ENCODE data around the gene MMP25.

Gene MMP25

GRCh38 chr16:3030222-3031212, 15.8 kb upstream of the MMP25 start:
- H3K27ac Mint-ChIP-seq: peak overlapping the region; percentile 89
- no peaks in the 10 kb centered on the region for H3K9me3 Mint-ChIP-seq
- H3K27me3 Mint-ChIP-seq (ENCODE audit: low read depth): peaks cover 39% of the 10 kb centered on the region
- peak overlapping the region; percentile 82 for H3K4me3 Mint-ChIP-seq
- H3K36me3 Mint-ChIP-seq (ENCODE audit: low read depth): peaks cover 2% of the 10 kb centered on the region
- H3K4me1 Mint-ChIP-seq (ENCODE audit: low read depth): peaks cover 26% of the 10 kb centered on the region

GRCh38 chr16:3032624-3033023, 13.7 kb upstream of the MMP25 start:
- Mint-ChIP-seq H3K27ac (peak overlapping the region; percentile 28), H3K9me3 (no peaks in the 10 kb centered on the region), H3K27me3 (ENCODE audit: low read depth) (peaks cover 53% of the 10 kb centered on the region), H3K36me3 (ENCODE audit: low read depth) (no peaks in the 10 kb centered on the region), H3K4me1 (ENCODE audit: low read depth) (peaks cover 29% of the 10 kb centered on the region), H3K4me3 (no peak overlapping the region)

GRCh38 chr16:3035289-3035971, 10.9 kb upstream of the MMP25 start:
- Mint-ChIP-seq H3K27me3 (ENCODE audit: low read depth) (peaks cover 78% of the 10 kb centered on the region), H3K27ac (no peak overlapping the region), H3K36me3 (ENCODE audit: low read depth) (peaks cover 2% of the 10 kb centered on the region), H3K4me1 (ENCODE audit: low read depth) (peaks cover 15% of the 10 kb centered on the region), H3K4me3 (no peak overlapping the region), H3K9me3 (no peaks in the 10 kb centered on the region)

DNA sequence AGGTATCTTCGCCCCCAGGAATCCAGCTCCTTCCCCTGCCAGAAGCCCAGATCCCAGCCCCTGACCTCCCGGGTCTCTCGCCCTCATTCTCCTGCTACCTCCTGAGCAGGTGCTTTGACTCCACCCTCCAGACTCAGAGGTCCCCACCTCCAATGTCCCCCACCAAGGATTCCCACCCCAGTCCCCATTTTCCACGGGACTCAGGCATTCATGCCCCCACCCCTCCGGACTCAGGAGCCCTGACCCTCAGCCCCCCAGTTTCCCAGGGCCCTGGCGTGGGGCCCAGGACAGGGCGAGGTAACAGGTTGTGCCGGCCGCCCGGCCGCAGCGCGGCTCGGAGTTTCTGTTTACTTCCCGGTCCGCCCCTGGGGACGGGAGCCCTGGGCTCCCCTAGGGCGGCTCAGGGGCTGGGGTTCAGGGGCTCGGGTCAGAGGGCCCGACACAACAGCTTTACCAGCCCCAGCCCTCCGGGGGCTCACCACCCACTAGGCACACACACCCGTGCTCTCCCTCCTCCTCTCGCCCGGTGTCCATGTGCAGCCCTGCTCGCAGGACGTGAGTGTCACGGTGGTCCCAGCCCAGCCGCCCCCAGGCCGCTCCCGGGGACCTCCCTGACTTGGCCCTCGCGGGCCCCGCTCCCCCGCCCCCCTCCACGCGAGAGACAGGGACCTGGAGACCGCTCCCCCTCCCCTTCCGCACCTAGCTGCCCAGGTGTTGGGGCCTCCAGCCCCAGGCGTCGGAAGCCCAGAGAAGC, 10.2 kb upstream of the MMP25 start:
- Mint-ChIP-seq H3K4me3 (no peak overlapping the region), H3K9me3 (no peaks in the 10 kb centered on the region), H3K27me3 (ENCODE audit: low read depth) (peaks cover 85% of the 10 kb centered on the region), H3K36me3 (ENCODE audit: low read depth) (peaks cover 2% of the 10 kb centered on the region), H3K27ac (no peak overlapping the region), H3K4me1 (ENCODE audit: low read depth) (peaks cover 15% of the 10 kb centered on the region)

- Mint-ChIP-seq H3K4me3 (no peak within 1 kb of the TSS), H3K4me1 (ENCODE audit: low read depth) (peaks cover 15% of the 10 kb centered on the region), H3K27ac (no peak within 1 kb of the TSS), H3K9me3 (no peaks in the 10 kb centered on the region), H3K36me3 (ENCODE audit: low read depth) (peaks cover 2% of the 10 kb centered on the region), H3K27me3 (ENCODE audit: low read depth) (peaks cover 85% of the 10 kb centered on the region)
These were observed 9.5 kb upstream of the MMP25 start, which contains the start of gene BICDL2 for GRCh38 chr16:3036726-3037315. Gene BICDL2, minus strand, starts transcription at chr16:3036944. Its CDS starts 1,448 bp downstream, at chr16:3035496.

DNA sequence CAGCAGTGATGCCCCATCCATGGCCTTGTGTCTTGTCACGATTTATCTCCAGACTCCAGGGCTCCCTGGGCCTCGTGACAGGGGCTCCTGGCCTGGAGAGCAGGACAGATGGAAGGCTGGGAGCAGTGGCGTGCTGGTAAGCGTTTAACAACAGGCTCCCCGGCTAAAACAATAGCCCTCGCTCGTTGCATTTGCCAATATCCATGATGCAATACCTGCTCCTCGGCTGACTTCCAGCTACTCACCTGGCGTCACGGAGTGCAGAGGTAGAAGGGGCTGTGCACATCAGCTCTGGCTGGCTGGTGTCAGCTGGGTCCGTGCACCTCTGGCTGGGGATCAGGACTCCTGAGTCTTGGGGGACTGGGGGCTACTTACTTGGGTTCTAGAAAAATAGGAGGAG, 8.1 kb upstream of the MMP25 start:
- no peaks in the 10 kb centered on the region for H3K9me3 Mint-ChIP-seq
- peaks cover 70% of the 10 kb centered on the region for H3K27me3 Mint-ChIP-seq (ENCODE audit: low read depth)
- H3K27ac Mint-ChIP-seq: no peak overlapping the region
- no peak overlapping the region for H3K4me3 Mint-ChIP-seq
- peaks cover 2% of the 10 kb centered on the region for H3K36me3 Mint-ChIP-seq (ENCODE audit: low read depth)
- peaks cover 9% of the 10 kb centered on the region for H3K4me1 Mint-ChIP-seq (ENCODE audit: low read depth)

DNA sequence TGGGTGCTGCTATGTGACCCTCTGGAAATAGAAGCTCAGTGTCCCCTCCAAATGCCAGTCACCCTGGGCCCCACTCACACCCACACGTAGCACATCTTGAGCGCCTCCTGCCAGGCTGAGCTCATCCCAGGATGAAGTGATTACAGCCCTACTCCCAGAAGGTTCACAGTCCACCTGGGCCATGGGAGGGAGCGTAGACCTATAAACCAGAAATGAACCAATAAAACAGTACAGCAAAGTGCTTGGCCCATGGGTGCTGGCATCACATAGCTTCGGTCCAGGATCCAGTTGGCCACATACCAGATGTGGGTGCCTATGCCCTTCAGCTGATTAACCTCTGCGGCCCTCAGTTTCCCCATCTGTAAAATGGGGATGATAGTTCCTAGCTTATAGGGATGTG, 7.5 kb upstream of the MMP25 start:
- Mint-ChIP-seq H3K27ac (no peak overlapping the region), H3K4me1 (ENCODE audit: low read depth) (peaks cover 8% of the 10 kb centered on the region), H3K27me3 (ENCODE audit: low read depth) (peaks cover 66% of the 10 kb centered on the region), H3K4me3 (no peak overlapping the region), H3K36me3 (ENCODE audit: low read depth) (peaks cover 2% of the 10 kb centered on the region), H3K9me3 (no peaks in the 10 kb centered on the region)

- Mint-ChIP-seq H3K27me3 (ENCODE audit: low read depth) (peaks cover 56% of the 10 kb centered on the region), H3K27ac (no peak overlapping the region), H3K36me3 (ENCODE audit: low read depth) (peaks cover 9% of the 10 kb centered on the region), H3K4me1 (ENCODE audit: low read depth) (peaks cover 12% of the 10 kb centered on the region), H3K4me3 (no peak overlapping the region), H3K9me3 (no peaks in the 10 kb centered on the region)
These were observed 4.0 kb upstream of the MMP25 start for GRCh38 chr16:3042376-3042775.

- H3K4me3 Mint-ChIP-seq: peak overlapping the region; percentile 83
- peaks cover 40% of the 10 kb centered on the region for H3K27me3 Mint-ChIP-seq (ENCODE audit: low read depth)
- peak overlapping the region; percentile 86 for H3K27ac Mint-ChIP-seq
- H3K9me3 Mint-ChIP-seq: no peaks in the 10 kb centered on the region
- H3K4me1 Mint-ChIP-seq (ENCODE audit: low read depth): peaks cover 26% of the 10 kb centered on the region
- peaks cover 13% of the 10 kb centered on the region for H3K36me3 Mint-ChIP-seq (ENCODE audit: low read depth)
These were observed 1.7 kb upstream of the MMP25 start for GRCh38 chr16:3044708-3045107.

- Mint-ChIP-seq H3K27me3 (ENCODE audit: low read depth) (peaks cover 23% of the 10 kb centered on the region), H3K36me3 (ENCODE audit: low read depth) (peaks cover 28% of the 10 kb centered on the region), H3K9me3 (no peaks in the 10 kb centered on the region), H3K4me3 (peak overlapping the region; percentile 82), H3K4me1 (ENCODE audit: low read depth) (peaks cover 43% of the 10 kb centered on the region), H3K27ac (peak overlapping the region; percentile 87)
These were observed 453 bp downstream of the MMP25 start for GRCh38 chr16:3046641-3047386.

- Mint-ChIP-seq H3K4me1 (ENCODE audit: low read depth) (peaks cover 48% of the 10 kb centered on the region), H3K36me3 (ENCODE audit: low read depth) (peaks cover 32% of the 10 kb centered on the region), H3K27me3 (ENCODE audit: low read depth) (peaks cover 23% of the 10 kb centered on the region), H3K27ac (peak overlapping the region; percentile 87), H3K9me3 (no peaks in the 10 kb centered on the region), H3K4me3 (peak overlapping the region; percentile 82)
These were observed 993 bp downstream of the MMP25 start for GRCh38 chr16:3047387-3047720.

DNA sequence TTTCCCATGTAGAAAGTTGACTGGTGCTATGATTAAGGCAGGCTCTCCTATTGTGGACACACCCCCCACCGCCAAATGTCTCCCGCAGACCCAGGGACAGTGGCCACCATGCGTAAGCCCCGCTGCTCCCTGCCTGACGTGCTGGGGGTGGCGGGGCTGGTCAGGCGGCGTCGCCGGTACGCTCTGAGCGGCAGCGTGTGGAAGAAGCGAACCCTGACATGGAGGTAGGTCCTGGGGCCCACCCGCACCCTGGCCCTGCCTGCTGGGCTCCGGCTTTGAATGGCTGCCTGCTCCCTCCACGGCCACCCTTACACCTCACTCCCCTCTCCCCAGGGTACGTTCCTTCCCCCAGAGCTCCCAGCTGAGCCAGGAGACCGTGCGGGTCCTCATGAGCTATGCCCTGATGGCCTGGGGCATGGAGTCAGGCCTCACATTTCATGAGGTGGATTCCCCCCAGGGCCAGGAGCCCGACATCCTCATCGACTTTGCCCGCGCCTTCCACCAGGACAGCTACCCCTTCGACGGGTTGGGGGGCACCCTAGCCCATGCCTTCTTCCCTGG, 3.6 kb downstream of the MMP25 start:
- Mint-ChIP-seq H3K4me3 (peak overlapping the region; percentile 72), H3K9me3 (no peaks in the 10 kb centered on the region), H3K36me3 (ENCODE audit: low read depth) (peaks cover 44% of the 10 kb centered on the region), H3K27ac (peak overlapping the region; percentile 87), H3K27me3 (ENCODE audit: low read depth) (peaks cover 10% of the 10 kb centered on the region), H3K4me1 (ENCODE audit: low read depth) (peaks cover 55% of the 10 kb centered on the region)

- Mint-ChIP-seq H3K27me3 (ENCODE audit: low read depth) (peaks cover 6% of the 10 kb centered on the region), H3K36me3 (ENCODE audit: low read depth) (peaks cover 45% of the 10 kb centered on the region), H3K4me1 (ENCODE audit: low read depth) (peaks cover 56% of the 10 kb centered on the region), H3K9me3 (no peaks in the 10 kb centered on the region), H3K4me3 (peak overlapping the region; percentile 72), H3K27ac (peak overlapping the region; percentile 87)
These were observed 4.1 kb downstream of the MMP25 start for GRCh38 chr16:3050487-3050886.
